RPMI7951 (cell line): Measurements from ENCODE around the gene SLC39A6. TPM values are rescaled to one million over a fixed set of nuclear protein-coding genes. Genes with fewer than 3 reads are reported as not detected.
"Not testable (repeated sequence)": the region's sequence is repeated elsewhere in the genome, so short reads cannot be mapped to it uniquely, and the experiment has no call there.

Experiments
- DNase-seq: peaks from one replicate; pipeline ENCODE4 v3.0.0-alpha.2; 2012; ENCODE audit warnings: low read depth
- total RNA-seq: library from RNA; depleted of rRNA; stranded (reverse); fragments of >200 nt; shearing (Covaris generic); gene quantifications from 2 replicates; pipeline ENCODE4 v1.2.3, GENCODE V29; 2014; rRNA removed

The SLC39A6 gene, protein sequence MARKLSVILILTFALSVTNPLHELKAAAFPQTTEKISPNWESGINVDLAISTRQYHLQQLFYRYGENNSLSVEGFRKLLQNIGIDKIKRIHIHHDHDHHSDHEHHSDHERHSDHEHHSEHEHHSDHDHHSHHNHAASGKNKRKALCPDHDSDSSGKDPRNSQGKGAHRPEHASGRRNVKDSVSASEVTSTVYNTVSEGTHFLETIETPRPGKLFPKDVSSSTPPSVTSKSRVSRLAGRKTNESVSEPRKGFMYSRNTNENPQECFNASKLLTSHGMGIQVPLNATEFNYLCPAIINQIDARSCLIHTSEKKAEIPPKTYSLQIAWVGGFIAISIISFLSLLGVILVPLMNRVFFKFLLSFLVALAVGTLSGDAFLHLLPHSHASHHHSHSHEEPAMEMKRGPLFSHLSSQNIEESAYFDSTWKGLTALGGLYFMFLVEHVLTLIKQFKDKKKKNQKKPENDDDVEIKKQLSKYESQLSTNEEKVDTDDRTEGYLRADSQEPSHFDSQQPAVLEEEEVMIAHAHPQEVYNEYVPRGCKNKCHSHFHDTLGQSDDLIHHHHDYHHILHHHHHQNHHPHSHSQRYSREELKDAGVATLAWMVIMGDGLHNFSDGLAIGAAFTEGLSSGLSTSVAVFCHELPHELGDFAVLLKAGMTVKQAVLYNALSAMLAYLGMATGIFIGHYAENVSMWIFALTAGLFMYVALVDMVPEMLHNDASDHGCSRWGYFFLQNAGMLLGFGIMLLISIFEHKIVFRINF
- total RNA-seq = 73.2 and 87.5 TPM in 2 replicates

DNA sequence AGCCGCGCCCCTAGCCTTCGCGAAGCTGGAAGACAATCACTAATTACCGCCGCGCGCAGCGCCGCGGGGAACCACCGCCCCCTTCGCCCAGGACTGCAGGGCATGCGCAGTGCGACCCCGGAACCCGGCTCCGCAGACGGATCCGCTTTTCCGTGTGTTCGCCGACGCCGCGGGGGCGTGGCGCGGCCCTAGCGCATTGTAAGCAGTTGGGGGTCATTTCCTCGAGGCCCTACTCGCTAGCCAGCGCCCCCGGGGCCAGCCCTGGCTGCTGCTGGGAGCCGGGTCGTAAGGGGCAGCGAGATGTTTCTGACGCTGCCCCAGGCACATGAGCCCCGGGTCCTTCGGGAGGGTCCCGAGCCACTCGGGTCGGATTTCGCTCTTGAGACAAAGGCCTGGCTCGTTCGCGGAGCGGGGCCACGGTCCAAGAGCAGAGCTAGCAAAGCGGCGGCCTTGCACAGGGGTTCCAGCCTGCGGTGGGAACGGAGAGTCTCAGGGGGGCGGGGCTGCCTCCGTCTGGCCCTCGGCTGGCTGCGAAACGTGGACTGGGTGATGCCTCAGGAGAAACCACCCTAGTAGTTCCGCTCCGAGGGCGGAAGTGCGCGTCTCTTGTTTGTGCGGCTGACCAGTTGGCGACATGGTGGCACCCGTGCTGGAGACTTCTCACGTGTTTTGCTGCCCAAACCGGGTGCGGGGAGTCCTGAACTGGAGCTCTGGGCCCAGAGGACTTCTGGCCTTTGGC lies at the start of gene SLC39A6, which contains the start of gene ELP2:
Gene SLC39A6 (minus strand): TSS at position 41 of the 739 bp plus-strand sequence. CDS start 2,333 bp downstream, outside the sequence.
Gene ELP2 (plus strand): TSS at position 600 of the 739 bp plus-strand sequence. CDS start 35 bp downstream, at position 635.
- peak; percentile 90 for DNase-seq

DNA sequence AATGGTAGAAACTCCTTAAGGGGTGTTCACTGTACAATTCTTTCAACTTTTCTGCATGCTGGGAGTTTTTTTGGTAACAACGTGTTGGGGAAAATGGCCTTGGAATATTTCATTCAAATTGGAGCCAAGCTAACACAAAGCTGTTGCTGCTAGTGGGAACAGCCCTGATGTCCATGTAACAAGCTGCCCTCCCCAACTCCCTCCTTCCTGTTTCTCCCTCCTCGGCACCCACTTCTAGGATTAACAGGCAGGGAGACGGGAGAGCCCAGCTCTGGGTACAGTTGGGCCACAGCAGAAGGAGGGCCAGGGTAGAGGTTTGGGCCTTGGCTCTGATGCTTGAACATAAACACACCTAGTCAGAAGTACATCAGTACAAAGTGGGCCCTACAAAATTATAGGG lies 48.8 kb upstream of the SLC39A6 start:
- no peak for DNase-seq

GRCh38 chr18:36176711-36177110 lies 47.6 kb upstream of the SLC39A6 start:
- DNase-seq = peak; percentile 95

GRCh38 chr18:36176177-36176584 lies 47.0 kb upstream of the SLC39A6 start:
- peak; percentile 88 for DNase-seq

DNA sequence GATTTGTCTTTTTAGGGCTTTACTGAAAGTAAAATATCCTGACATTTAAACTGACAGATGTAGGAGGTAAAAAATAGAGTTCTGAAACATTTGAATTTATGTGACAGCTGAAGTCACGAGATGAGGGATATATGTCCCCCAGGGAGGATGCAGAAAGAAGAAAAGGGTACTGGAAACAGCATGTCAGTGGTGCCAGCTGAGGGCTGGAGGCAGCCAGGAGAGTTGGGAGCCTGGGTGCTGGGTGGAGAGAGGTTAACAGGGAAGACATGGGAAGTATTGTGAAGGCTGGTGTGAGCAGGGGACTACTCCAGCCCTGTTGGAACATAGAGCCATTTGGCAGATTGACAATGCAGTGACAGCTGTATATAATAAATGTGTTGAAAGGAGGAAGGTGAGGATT lies 46.3 kb upstream of the SLC39A6 start:
- DNase-seq = no peak

- DNase-seq = no peak
Observed at GRCh38 chr18:36169938-36170337, 40.8 kb upstream of the SLC39A6 start.

DNA sequence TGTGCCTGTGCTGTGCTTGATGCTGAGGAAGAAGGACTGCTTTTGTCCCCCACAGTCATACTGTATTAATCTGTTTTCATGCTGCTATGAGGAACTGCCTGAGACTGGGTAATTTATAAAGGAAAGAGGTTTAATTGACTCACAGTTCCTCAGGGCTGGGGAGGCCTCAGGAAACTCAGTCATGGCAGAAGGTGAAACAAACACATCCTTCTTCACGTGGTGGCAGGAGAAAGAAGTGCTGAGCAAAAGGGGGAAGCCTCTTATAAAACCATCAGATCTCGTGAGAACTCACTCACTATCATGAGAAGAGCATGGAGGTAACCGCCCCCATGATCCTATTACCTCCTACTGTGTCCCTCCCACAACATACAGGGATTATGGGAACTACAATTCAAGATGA lies 39.2 kb upstream of the SLC39A6 start:
- DNase-seq = not testable (repeated sequence)

DNA sequence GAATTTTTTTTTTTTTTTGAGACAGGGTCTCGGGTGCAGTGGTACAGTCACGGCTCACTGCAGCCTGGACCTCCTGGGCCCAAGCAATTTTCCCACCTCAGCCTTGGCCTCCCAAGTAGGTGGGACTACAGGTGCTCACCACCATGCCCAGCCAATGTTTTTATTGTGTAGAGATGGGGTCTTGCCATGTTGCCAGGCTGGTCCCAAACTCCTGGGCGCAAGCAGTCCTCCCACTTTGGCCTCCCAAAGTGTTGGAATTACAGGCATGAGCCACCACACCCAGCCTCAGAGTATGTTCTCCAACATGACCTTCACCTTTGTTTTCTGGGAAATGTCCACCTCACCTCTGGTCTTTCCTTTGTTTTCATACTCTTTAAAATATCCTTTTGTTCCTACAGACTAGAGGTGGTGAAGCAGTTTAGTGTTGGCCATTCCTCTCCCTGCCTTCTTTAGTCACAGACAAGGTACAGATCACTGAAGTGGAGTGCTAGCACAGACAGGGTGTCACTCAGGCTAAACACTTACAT lies 38.6 kb upstream of the SLC39A6 start:
- no peak for DNase-seq

- no peak for DNase-seq
Observed at GRCh38 chr18:36162981-36163380, 33.8 kb upstream of the SLC39A6 start.

- DNase-seq = no peak
Observed at GRCh38 chr18:36160959-36161371, 31.8 kb upstream of the SLC39A6 start.

DNA sequence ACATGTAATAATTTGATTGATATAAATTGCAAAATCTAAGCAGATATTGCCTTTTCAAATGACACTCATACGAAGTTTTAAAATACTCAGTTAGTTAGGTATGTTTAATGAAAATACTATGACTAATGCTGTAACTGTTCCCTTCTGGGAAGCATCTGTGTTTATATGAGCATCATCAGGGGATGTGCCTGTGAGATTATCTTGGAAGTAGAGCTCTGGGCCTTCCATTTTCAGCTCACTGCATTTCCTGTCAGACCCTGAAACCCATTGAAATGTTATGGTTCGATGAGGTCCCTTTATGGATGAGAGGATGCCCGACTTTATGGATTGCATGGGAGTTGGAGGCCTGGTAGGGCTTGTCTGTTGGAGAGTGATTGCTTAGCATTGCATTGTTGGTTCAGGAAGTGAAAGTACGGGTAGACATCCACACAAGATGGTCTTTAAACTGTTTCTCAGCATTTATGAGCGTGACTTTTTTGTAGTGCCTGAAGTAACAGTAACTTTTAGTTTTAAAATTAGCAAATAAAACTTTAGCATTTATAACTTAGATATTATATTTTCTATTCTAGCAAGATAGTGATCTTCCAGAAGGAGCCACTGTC lies 29.2 kb upstream of the SLC39A6 start:
- peak; percentile 62 for DNase-seq

- no peak for DNase-seq
Observed at GRCh38 chr18:36157441-36157840, 28.3 kb upstream of the SLC39A6 start.

DNA sequence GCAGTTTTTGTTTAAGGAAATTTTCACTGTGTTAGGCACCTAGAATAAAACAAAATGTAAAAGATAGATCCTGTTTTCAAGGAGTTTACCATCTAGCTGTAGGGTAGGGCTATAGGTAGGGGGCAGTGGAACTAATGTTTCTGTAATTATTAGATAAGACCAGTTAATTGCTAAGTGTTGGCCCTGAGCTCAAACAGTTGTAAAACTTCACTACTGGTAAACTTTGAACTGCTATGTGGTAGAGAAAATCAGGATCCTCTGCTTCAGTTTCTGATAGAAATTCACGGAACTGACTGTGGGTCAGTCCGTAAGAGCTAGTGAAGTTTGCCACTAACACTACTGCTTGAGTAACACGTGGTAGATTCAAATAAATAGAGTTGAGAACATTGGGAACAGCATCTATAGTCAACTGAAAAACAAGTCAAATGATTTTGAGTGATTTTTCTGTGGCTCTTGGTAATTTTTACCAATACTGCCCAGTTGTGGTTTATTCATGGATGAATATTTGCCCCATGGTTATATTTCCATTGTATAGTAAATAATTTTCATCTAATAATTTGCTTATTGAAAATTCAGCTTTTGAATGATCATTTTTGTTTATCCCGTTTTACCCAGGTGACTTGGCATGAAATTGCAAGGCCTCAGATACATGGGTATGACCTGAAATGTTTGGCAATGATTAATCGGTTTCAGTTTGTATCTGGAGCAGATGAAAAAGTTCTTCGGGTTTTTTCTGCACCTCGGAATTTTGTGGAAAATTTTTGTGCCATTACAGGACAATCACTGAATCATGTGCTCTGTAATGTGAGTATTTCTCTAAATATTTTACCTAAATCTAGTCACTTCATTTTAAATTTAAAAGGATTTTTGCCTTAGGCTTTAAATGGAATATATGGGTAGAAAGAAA lies 27.0 kb upstream of the SLC39A6 start:
- no peak for DNase-seq

DNA sequence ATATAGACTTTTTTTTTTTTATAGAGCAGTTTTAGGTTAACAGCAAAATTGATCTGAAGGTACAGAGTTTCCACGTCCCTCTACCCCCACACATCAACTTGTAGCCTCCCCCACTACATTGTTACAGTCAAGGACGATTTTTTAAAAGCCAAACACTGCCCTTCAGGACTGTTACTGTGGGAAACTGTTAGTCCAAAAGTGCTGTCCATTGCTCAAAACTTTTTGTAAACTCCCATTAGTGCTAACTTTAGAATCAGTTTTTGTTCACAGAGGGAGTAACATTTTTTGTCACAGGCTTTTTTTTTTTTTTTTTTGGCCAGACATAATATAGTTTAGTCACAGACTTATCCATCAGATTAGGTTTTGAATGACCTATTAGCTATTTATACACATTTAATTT lies 24.6 kb upstream of the SLC39A6 start:
- no peak for DNase-seq

GRCh38 chr18:36153203-36153602 lies 24.1 kb upstream of the SLC39A6 start:
- DNase-seq = peak; percentile 91

DNA sequence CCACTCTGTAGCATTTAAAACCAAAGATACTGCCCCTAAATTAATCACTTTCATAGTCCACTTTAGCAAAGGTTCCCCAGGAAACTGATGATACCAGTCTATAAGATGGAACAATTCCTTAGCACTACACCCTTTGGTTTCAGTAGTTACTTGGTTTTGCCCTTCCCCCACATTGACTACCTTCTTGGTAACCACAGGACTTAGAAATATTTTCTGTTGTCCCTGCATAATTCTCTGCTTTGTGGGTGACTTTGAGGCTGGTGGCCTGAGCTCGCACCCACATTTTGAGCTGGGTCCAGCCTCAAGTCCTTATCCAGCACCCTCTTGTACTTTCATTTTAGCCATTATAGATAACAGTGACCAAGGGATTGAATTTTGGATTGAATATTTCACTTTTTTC lies 23.6 kb upstream of the SLC39A6 start:
- DNase-seq = no peak

- no peak for DNase-seq
Observed at GRCh38 chr18:36149514-36150289, 20.6 kb upstream of the SLC39A6 start.

- no peak for DNase-seq
Observed at GRCh38 chr18:36143391-36143790, 14.3 kb upstream of the SLC39A6 start.

DNA sequence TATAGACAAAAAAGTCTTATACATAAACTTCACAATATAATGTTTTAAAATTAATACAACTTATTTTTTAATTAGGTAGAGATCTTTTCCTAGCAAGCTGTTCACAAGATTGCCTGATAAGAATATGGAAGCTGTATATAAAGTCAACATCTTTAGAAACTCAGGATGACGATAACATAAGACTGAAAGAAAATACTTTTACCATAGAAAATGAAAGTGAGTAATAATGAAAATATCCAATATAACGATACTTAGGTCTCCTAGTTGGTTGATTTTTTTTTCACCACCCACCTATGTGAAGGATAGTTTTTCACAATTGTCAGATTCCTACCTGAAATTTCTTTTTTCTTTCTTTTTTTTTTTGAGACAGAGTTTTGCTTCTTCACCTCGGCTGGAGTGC lies 13.6 kb upstream of the SLC39A6 start:
- DNase-seq = no peak

DNA sequence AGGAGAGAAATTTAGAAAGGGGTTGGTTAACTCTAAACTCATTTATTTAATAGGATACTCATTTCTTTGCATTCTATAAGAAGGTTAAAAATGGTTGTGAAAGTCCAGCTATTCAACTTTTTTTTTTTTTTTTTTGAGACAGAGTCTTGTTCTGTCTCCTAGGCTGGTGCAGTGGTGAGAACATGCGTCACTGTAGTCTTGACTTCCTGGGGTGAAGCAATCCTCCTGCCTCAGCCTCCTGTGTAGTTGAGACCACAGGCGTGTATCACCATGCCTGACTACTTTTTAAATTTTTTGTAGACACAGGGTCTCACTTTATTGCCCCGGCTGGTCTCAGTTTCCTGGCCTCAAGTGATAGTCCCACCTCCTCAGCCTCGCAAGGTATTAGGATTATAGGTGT lies 12.4 kb upstream of the SLC39A6 start:
- DNase-seq = no peak
